Measurements from ENCODE around the gene ADIPOR2. TPM values are rescaled to one million over a fixed set of nuclear protein-coding genes. Genes with fewer than 3 reads are reported as not detected.
A peak's percentile ranks its signal among the peaks of the same experiment; 100 is the strongest.

Gene ADIPOR2
- total RNA-seq, 1 experiment from 2014 or later = 58.5 TPM

DNA sequence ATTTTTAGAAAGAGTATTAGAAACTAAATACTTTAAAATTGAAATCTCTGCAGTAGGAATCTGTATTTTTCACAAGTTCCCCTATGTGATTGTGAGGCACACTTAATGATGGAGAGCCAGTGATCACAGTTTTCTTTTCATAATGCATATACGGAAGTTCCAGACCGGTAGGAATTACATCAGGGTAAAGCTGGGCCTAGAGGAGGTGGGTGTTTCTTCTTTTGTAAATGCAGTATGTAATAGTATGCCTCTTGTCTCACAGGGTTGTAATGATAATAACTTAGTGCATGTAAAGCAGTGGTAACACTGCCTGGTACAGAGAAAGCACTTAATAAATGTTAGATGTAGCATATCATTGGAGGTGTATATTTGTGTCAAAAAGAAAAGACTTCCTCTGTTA lies 72.3 kb downstream of the ADIPOR2 start:
- no peaks in the 10 kb centered on the region for H3K27me3 Mint-ChIP-seq (ENCODE audit: insufficient read depth, unreplicated experiment)
- H3K27ac Mint-ChIP-seq (ENCODE audit: low read depth, unreplicated experiment) = peak overlapping the region; percentile 77
- no peak overlapping the region for H3K4me3 Mint-ChIP-seq (ENCODE audit: unreplicated experiment)
- CTCF ChIA-PET = interaction anchor here (1.3 kb wide), 1 partner anchor 17 kb away, joined by 5 read pairs; no protein-coding TSS in a partner anchor
- intact Hi-C loops (cut with micrococcal nuclease) = no loop called here
- H3K9me3 Mint-ChIP-seq (ENCODE audit: unreplicated experiment) = no peaks in the 10 kb centered on the region
- POLR2A ChIA-PET = no interaction called here
- no peak for DNase-seq (ENCODE audit: unreplicated experiment)
- peaks cover 23% of the 10 kb centered on the region for H3K4me1 Mint-ChIP-seq (ENCODE audit: insufficient read depth, unreplicated experiment)
- TF ChIP-seq, protein P1, sequence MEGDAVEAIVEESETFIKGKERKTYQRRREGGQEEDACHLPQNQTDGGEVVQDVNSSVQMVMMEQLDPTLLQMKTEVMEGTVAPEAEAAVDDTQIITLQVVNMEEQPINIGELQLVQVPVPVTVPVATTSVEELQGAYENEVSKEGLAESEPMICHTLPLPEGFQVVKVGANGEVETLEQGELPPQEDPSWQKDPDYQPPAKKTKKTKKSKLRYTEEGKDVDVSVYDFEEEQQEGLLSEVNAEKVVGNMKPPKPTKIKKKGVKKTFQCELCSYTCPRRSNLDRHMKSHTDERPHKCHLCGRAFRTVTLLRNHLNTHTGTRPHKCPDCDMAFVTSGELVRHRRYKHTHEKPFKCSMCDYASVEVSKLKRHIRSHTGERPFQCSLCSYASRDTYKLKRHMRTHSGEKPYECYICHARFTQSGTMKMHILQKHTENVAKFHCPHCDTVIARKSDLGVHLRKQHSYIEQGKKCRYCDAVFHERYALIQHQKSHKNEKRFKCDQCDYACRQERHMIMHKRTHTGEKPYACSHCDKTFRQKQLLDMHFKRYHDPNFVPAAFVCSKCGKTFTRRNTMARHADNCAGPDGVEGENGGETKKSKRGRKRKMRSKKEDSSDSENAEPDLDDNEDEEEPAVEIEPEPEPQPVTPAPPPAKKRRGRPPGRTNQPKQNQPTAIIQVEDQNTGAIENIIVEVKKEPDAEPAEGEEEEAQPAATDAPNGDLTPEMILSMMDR (IDR thresholded peaks at IDR 0.05; ENCODE audit: unreplicated experiment) = no peak
- peaks cover 11% of the 10 kb centered on the region for H3K36me3 Mint-ChIP-seq (ENCODE audit: insufficient read depth, unreplicated experiment)
- no TSS peak for BruUV-seq (replicated peaks)

- TF ChIP-seq, protein P1 (IDR thresholded peaks at IDR 0.05; ENCODE audit: unreplicated experiment) = no peak
- Mint-ChIP-seq H3K27ac (ENCODE audit: low read depth, unreplicated experiment) (no peak overlapping the region), H3K27me3 (ENCODE audit: insufficient read depth, unreplicated experiment) (no peaks in the 10 kb centered on the region), H3K36me3 (ENCODE audit: insufficient read depth, unreplicated experiment) (peaks cover 6% of the 10 kb centered on the region), H3K4me3 (ENCODE audit: unreplicated experiment) (no peak overlapping the region), H3K4me1 (ENCODE audit: insufficient read depth, unreplicated experiment) (peaks cover 20% of the 10 kb centered on the region), H3K9me3 (ENCODE audit: unreplicated experiment) (no peaks in the 10 kb centered on the region)
- DNase-seq (ENCODE audit: unreplicated experiment) = no peak
- CTCF ChIA-PET = interaction anchor here (0.6 to 2.9 kb wide), 5 partner anchors 10 to 131 kb away, joined by 3 to 13 read pairs (median 3); partner anchors contain the start of gene ADIPOR2
- intact Hi-C loops (cut with micrococcal nuclease) = no loop called here
- BruUV-seq (replicated peaks) = no TSS peak
- POLR2A ChIA-PET = interaction anchor here (0.8 to 1.6 kb wide), 2 partner anchors 25 to 75 kb away, joined by 3 to 5 read pairs; partner anchors contain the start of gene ADIPOR2
Measured at GRCh38 chr12:1766110-1766509, 75.2 kb downstream of the ADIPOR2 start.

- H3K27ac Mint-ChIP-seq (ENCODE audit: low read depth, unreplicated experiment) = peak overlapping the region; percentile 23
- H3K4me1 Mint-ChIP-seq (ENCODE audit: insufficient read depth, unreplicated experiment) = peaks cover 13% of the 10 kb centered on the region
- BruUV-seq (replicated peaks) = no TSS peak
- H3K9me3 Mint-ChIP-seq (ENCODE audit: unreplicated experiment) = no peaks in the 10 kb centered on the region
- DNase-seq (ENCODE audit: unreplicated experiment) = no peak
- ChIA-PET CTCF (interaction anchor here (0.6 to 2.9 kb wide), 4 partner anchors 23 to 250 kb away, joined by 3 to 13 read pairs (median 6); no protein-coding TSS in a partner anchor), POLR2A (interaction anchor here (0.7 to 1.3 kb wide), 4 partner anchors 9 to 77 kb away, joined by 3 to 6 read pairs (median 4); partner anchors contain the start of gene ADIPOR2)
- TF ChIP-seq, protein P1 (IDR thresholded peaks at IDR 0.05; ENCODE audit: unreplicated experiment) = no peak
- H3K4me3 Mint-ChIP-seq (ENCODE audit: unreplicated experiment) = no peak overlapping the region
- peaks cover 8% of the 10 kb centered on the region for H3K36me3 Mint-ChIP-seq (ENCODE audit: insufficient read depth, unreplicated experiment)
- intact Hi-C loops (cut with micrococcal nuclease) = no loop called here
- H3K27me3 Mint-ChIP-seq (ENCODE audit: insufficient read depth, unreplicated experiment) = no peaks in the 10 kb centered on the region
Measured at GRCh38 chr12:1767407-1768090, 76.7 kb downstream of the ADIPOR2 start.

DNA sequence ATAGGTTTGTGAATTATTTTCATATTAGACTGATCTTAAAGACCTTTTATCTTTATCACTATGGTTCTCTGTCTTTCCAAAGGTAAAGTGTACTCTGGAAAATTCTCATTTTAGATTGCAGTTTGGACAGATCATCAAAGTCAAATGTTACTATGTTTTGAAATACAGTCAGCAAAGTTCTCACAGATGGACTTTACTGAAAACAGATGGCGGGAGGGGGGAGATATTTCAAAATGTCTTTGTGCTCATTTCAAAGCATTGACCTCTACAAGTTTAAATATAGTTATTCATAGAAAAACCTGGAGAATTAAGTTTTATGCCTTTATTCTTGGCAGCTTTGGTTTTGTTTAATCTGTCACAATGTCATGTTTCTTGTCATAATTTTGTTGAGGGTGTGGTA lies 77.7 kb downstream of the ADIPOR2 start:
- no peaks in the 10 kb centered on the region for H3K9me3 Mint-ChIP-seq (ENCODE audit: unreplicated experiment)
- no TSS peak for BruUV-seq (replicated peaks)
- POLR2A ChIA-PET = interaction anchor here (0.6 to 1.3 kb wide), 3 partner anchors 8 to 553 kb away, joined by 3 to 6 read pairs (median 3); no protein-coding TSS in a partner anchor

More for the DNA sequence above, 77.7 kb downstream of the ADIPOR2 start:
- no peak for DNase-seq (ENCODE audit: unreplicated experiment)
- Mint-ChIP-seq H3K27me3 (ENCODE audit: insufficient read depth, unreplicated experiment) (no peaks in the 10 kb centered on the region), H3K27ac (ENCODE audit: low read depth, unreplicated experiment) (no peak overlapping the region), H3K4me3 (ENCODE audit: unreplicated experiment) (no peak overlapping the region), H3K4me1 (ENCODE audit: insufficient read depth, unreplicated experiment) (peaks cover 15% of the 10 kb centered on the region), H3K36me3 (ENCODE audit: insufficient read depth, unreplicated experiment) (peaks cover 15% of the 10 kb centered on the region)
- CTCF ChIA-PET = interaction anchor here (0.6 to 2.9 kb wide), 2 partner anchors 22 to 115 kb away, joined by 5 to 13 read pairs; no protein-coding TSS in a partner anchor
- intact Hi-C loops (cut with micrococcal nuclease) = no loop called here
- TF ChIP-seq, protein P1 (IDR thresholded peaks at IDR 0.05; ENCODE audit: unreplicated experiment) = no peak
